GM12878 (cell line): ENCODE results near the gene GMIP. TPM values are rescaled to one million over a fixed set of nuclear protein-coding genes. Genes with fewer than 3 reads are reported as not detected.

ENCODE experiments used
- BCL11A ChIP-seq: IDR thresholded peaks from 2 replicates; pipeline ENCODE4 v1.6.1; 2011; ENCODE audit warnings: low read depth, low read length
- BCL3 ChIP-seq: IDR thresholded peaks from 2 replicates; pipeline ENCODE4 v1.6.1; 2011; ENCODE audit warnings: borderline replicate concordance, low read depth, mild to moderate bottlenecking, moderate library complexity, low read length; ENCODE audit not compliant: insufficient read depth, poor library complexity, severe bottlenecking
- CBX5 ChIP-seq: sonication (generic); IDR thresholded peaks from 2 replicates; pipeline ENCODE4 v1.6.1; 2016; ENCODE audit warnings: low read depth, moderate library complexity, mild to moderate bottlenecking, inconsistent platforms
- CHD2 ChIP-seq: IDR thresholded peaks from 2 replicates; pipeline ENCODE4 v1.6.1; 2011; ENCODE audit warnings: low read depth, low read length, improper control_type of control experiment, borderline replicate concordance
- CREB1 ChIP-seq: IDR thresholded peaks from 2 replicates; pipeline ENCODE4 v1.6.1; 2012; ENCODE audit warnings: low read depth, mild to moderate bottlenecking, inconsistent platforms
- E2F4 ChIP-seq: IDR thresholded peaks from 2 replicates; pipeline ENCODE4 v1.6.1; 2012; ENCODE audit warnings: low read depth, low read length, improper control_type of control experiment
- E2F8 ChIP-seq: fragments of 450-650 bp; IDR thresholded peaks from 2 replicates; pipeline ENCODE4 v1.6.1; 2018; ENCODE audit warnings: mild to moderate bottlenecking, low read depth, moderate library complexity; ENCODE audit not compliant: partially characterized antibody
- E4F1 ChIP-seq: fragments of 450-650 bp; IDR thresholded peaks from 2 replicates; pipeline ENCODE4 v1.6.1; 2018; ENCODE audit warnings: borderline replicate concordance, mild to moderate bottlenecking; ENCODE audit not compliant: partially characterized antibody
- EED ChIP-seq: sonication (generic); IDR thresholded peaks from 2 replicates; pipeline ENCODE4 v1.6.1; 2016; ENCODE audit warnings: antibody characterized with exemption, low read depth
- IRF4 ChIP-seq: IDR thresholded peaks from 2 replicates; pipeline ENCODE4 v1.6.1; 2011; ENCODE audit warnings: low read depth, low read length
- LARP7 ChIP-seq: fragments of 450-650 bp; IDR thresholded peaks from 2 replicates; pipeline ENCODE4 v1.6.1; 2017; ENCODE audit warnings: mild to moderate bottlenecking
- MXI1 ChIP-seq: fragments of 150-350 bp; IDR thresholded peaks from 2 replicates; pipeline ENCODE4 v1.6.1; 2011; ENCODE audit warnings: low read depth, mild to moderate bottlenecking, inconsistent platforms, low read length, improper control_type of control experiment
- MYB ChIP-seq: fragments of 150-350 bp; IDR thresholded peaks from 2 replicates; pipeline ENCODE4 v1.6.1; 2014; ENCODE audit warnings: mild to moderate bottlenecking, low read depth, low read length, borderline replicate concordance
- NR2C1 ChIP-seq: fragments of 450-650 bp; IDR thresholded peaks from 2 replicates; pipeline ENCODE4 v1.6.1; 2017; ENCODE audit warnings: antibody characterized with exemption, mild to moderate bottlenecking, moderate library complexity
- POLR2AphosphoS5 ChIP-seq: IDR thresholded peaks from 2 replicates; pipeline ENCODE4 v1.6.1; 2011; ENCODE audit warnings: mild to moderate bottlenecking, low read length, inconsistent platforms
- PRDM15 ChIP-seq: fragments of 450-650 bp; formaldehyde crosslinking; IDR thresholded peaks from 2 replicates; pipeline ENCODE4 v1.4.0; 2020; ENCODE audit warnings: mild to moderate bottlenecking, moderate library complexity
- RAD21 ChIP-seq: IDR thresholded peaks from 2 replicates; pipeline ENCODE4 v1.6.1; 2011; ENCODE audit warnings: mild to moderate bottlenecking, low read depth, low read length, moderate library complexity; ENCODE audit not compliant: insufficient read depth
- TCF7 ChIP-seq: IDR thresholded peaks from 2 replicates; pipeline ENCODE4 v1.6.1; 2014; ENCODE audit warnings: antibody characterized with exemption, borderline replicate concordance
- polyA plus RNA-seq, 11 experiments: library from polyadenylated mRNA; depleted of rRNA in 4 of 11; unstranded in 6 of 11; stranded (reverse) in 5 of 11; fragments of >200 nt; fragmentation: Nextera tagmentation in 4 of 11; fragmentation: Illumina TruSeq in 1 of 11; extraction: Ambion mirVana in 4 of 11; extraction: Trizol in 1 of 11; gene quantifications; 1 replicate in 1 of 11; 2 replicates in 10 of 11; pipeline versions ENCODE4 v1.2.1 to v1.2.3, GENCODE V29; 2011 to 2016; ENCODE audit warnings: inconsistent platforms in 2 of 11, missing spikeins in 2 of 11, low read depth in 1 of 11
- total RNA-seq, 4 experiments: library from RNA; depleted of rRNA in 3 of 4; stranded (reverse); fragments of >200 nt in 3 of 4; fragmentation: Illumina TruSeq in 1 of 4; extraction: Trizol in 1 of 4; gene quantifications; 2 replicates each; pipeline versions ENCODE4 v1.2.1 to v1.2.3, GENCODE V29; 2013 to 2021

Gene GMIP
- total and polyA plus RNA-seq, 10 of the 15 experiments (the other 5 are each of a cell fraction or from before 2014, with no cell fraction given) = 1.5 to 63.5 (median 22.3) TPM

GRCh38 chr19:19597809-19598306 is 45.6 kb downstream of the GMIP start (continued):
- peak; percentile 17 for TF ChIP-seq E4F1
- TF ChIP-seq MYB = 0 out of 2 replicates have a peak, but pooled peaks have one; percentile 50
- peak; percentile 90 for TF ChIP-seq TCF7
- 0 out of 2 replicates have a peak, but pooled peaks have one; percentile 69 for TF ChIP-seq CBX5
- TF ChIP-seq E2F4 = no peak
- no peak for TF ChIP-seq PRDM15 (CRISPR knock-in tag)
- no peak for TF ChIP-seq E2F8
- 0 out of 2 replicates have a peak, but pooled peaks have one; percentile 65 for TF ChIP-seq MXI1
- TF ChIP-seq BCL11A = peak; percentile 75
- 0 out of 2 replicates have a peak, but pooled peaks have one; percentile 34 for TF ChIP-seq IRF4
- TF ChIP-seq CREB1 = peak; percentile 92
- TF ChIP-seq BCL3 = peak; percentile 77
- TF ChIP-seq RAD21 = no peak
- TF ChIP-seq CHD2 = peak; percentile 54; the same call in 1 of the 2 replicates
- TF ChIP-seq LARP7 = no peak
- peak; percentile 83 for TF ChIP-seq EED
- TF ChIP-seq POLR2AphosphoS5 = peak; percentile 85
- TF ChIP-seq NR2C1 = peak; percentile 54
